Psoas muscle (tissue), 8 donors: Measurements from ENCODE around the gene PKD1L1. TPM values are rescaled to one million over a fixed set of nuclear protein-coding genes. Genes with fewer than 3 reads are reported as not detected.
"Not testable (repeated sequence)": the region's sequence is repeated elsewhere in the genome, so short reads cannot be mapped to it uniquely, and the experiment has no call there.

Experiments used
- ATAC-seq, 4 donors: fragments of 200-7000 bp; cut with Tn5 transposase; one replicate each; pipeline ENCODE4 v1.9.1; 2020; ENCODE audit warnings: moderate library complexity in 3 of 4, mild to moderate bottlenecking in 2 of 4
- DNase-seq, 2 donors: peaks; one replicate each; pipeline ENCODE4 v3.0.0-alpha.2; 2020
- H3K27ac ChIP-seq: fragments of 200-600 bp; one replicate; pipeline ENCODE4 v1.8.0; 2022
- H3K27me3 ChIP-seq, 3 donors: fragments of 200-600 bp in 1 of 3; one replicate each; pipeline versions ENCODE4 v1.6.1 to v1.8.0; 2013 to 2022; ENCODE audit warnings: low read length in 2 of 3, mild to moderate bottlenecking in 2 of 3, moderate library complexity in 1 of 3; ENCODE audit not compliant: insufficient read depth in 3 of 3
- H3K36me3 ChIP-seq, 2 donors: fragments of 200-600 bp in 1 of 2; one replicate each; pipeline versions ENCODE4 v1.6.1 to v1.8.0; 2013 to 2022; ENCODE audit warnings: low read depth in 1 of 2, mild to moderate bottlenecking in 1 of 2, moderate library complexity in 1 of 2; ENCODE audit not compliant: insufficient read depth in 1 of 2
- H3K4me1 ChIP-seq: fragments of 200-600 bp; one replicate; pipeline ENCODE4 v1.8.0; 2022
- H3K4me3 ChIP-seq: fragments of 200-600 bp; one replicate; pipeline ENCODE4 v1.8.0; 2022; ENCODE audit warnings: mild to moderate bottlenecking
- H3K9me3 ChIP-seq: fragments of 200-600 bp; one replicate; pipeline ENCODE4 v1.8.0; 2022
- CTCF ChIP-seq: fragments of 200-600 bp; IDR thresholded peaks from one replicate; pipeline ENCODE4 v1.8.0; 2022; ENCODE audit warnings: antibody characterized with exemption
- WGBS, 3 donors: extraction: QIAGEN DNeasy Blood & Tissue Kit; methylation state at CpG; one replicate each; pipeline versions ENCODE4 v1.1.6 to v1.1.7; 2013; 5-methylcytosine and 5-hydroxymethylcytosine counted together
- intact Hi-C, 2 donors: fragments of 100-400 bp; cut with DNase I; formaldehyde crosslinking; loops; one replicate each; pipeline versions ENCODE4 v1.11.0 to v1.14.2; 2022
- polyA plus RNA-seq, 3 donors: library from polyadenylated mRNA; stranded (reverse); fragments of 200-250 nt; gene quantifications; one replicate each; pipeline ENCODE4 v1.2.3, GENCODE V29; 2013
- total RNA-seq, 4 donors: library from RNA; stranded (reverse); fragmentation: NEBNext Ultra II Directional in 2 of 4; extraction: Animal tissue kit (Norgen Biotek cat#: 25700) in 2 of 4; gene quantifications; one replicate each; pipeline versions ENCODE4 v1.2.1 to v1.2.4, GENCODE V29; 2021 to 2023
- donor health status: healthy with polysubstance abuse.
- donor health status: DM: no; HTN: no; CAD: no; lungs with moderate emphysema.
- donor health status: Bipolar disorder and iron deficiency.
- donor health status: healthy.
- donor health status: DM: yes; HTN: yes; CAD: no.
- donor health status: DM: no; HTN: no; CAD: no.
- donor health status: DM: no; HTN: no; CAD: no.
- donor health status: DM: yes; HTN: yes; CAD: no.

PKD1L1 gene
- total and polyA plus RNA-seq, 7 donors: 0.56 to 1.4 (median 0.79) TPM

- Histone ChIP-seq H3K4me3 (no peak overlapping the region), H3K4me1 (no peaks in the 10 kb centered on the region), H3K9me3 (no peaks in the 10 kb centered on the region), H3K27me3 (no peaks in the 10 kb centered on the region), H3K36me3 (peaks cover 0 to 4% of the 10 kb centered on the region in 2 donors), H3K27ac (no peak overlapping the region)
- TF ChIP-seq CTCF: no peak
- intact Hi-C loops: no loop called here
- no peak for ATAC-seq
- no peak for DNase-seq
- 83 to 86% (median 85%) methylated on average over 8 of the region's 8 CpGs for WGBS, 3 donors
Measured at GRCh38 chr7:47943676-47944474, 4.4 kb downstream of the PKD1L1 start.

GRCh38 chr7:47942651-47943050, 5.6 kb downstream of the PKD1L1 start:
- H3K27ac ChIP-seq, intact Hi-C loops, H3K36me3 ChIP-seq, H3K9me3 ChIP-seq, H3K27me3 ChIP-seq, H3K4me3 ChIP-seq, DNase-seq, ATAC-seq, H3K4me1 ChIP-seq: not testable (repeated sequence)
- 85 to 90% (median 86%) methylated on average over 10 of the region's 10 CpGs for WGBS, 3 donors

GRCh38 chr7:47942132-47942531, 6.1 kb downstream of the PKD1L1 start:
- intact Hi-C loops: no loop called here
- ATAC-seq (no peak), DNase-seq (no peak)
- 85 to 90% (median 86%) methylated on average over 10 of the region's 10 CpGs for WGBS, 3 donors
- Histone ChIP-seq H3K4me3 (no peak overlapping the region), H3K27ac (peak overlapping the region; percentile 48), H3K36me3 (peaks cover 0 to 8% of the 10 kb centered on the region in 2 donors), H3K9me3 (no peaks in the 10 kb centered on the region), H3K4me1 (no peaks in the 10 kb centered on the region), H3K27me3 (no peaks in the 10 kb centered on the region)
- TF ChIP-seq CTCF: no peak

DNA sequence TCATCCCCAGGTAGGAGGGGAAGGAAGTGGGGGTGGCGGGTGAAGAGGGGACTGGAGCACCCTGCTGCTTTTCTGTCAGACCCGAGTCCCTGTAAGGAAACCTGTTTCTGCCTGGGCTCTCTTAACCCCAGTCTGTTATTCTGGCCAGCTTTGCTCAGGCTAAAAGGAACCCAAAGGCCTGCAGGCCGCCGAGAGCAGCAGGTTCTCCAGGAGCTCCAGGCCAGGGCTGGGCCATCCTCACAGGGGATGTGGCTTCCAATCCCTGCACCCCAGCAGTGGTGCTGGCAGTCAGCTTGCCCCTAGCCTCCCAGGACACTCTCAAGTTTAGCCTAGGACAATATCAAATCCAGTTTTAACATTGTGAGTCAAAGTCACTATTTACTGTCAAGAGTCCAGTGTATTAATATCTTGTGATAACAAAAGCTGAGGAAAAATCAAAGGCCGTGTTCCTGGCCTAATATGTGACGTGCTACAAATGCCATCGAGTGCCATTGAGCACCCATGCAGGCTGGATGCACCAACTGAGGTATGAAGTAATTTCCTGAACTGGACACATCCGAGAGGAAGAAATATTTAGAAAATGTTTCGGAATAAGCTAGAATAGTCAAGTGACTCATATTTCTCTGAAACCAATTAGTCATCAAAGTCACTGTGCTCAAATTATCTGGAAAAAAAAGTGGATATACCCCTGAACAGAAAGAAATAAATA, 7.0 kb downstream of the PKD1L1 start:
- ATAC-seq (peak in 3 of 4 donors; percentile 30 to 52 (median 44)), DNase-seq (peak in 1 of 2 donors; percentile 52)
- H3K36me3 ChIP-seq: peaks cover 0 to 11% of the 10 kb centered on the region in 2 donors
- 52 to 60% (median 57%) methylated on average over 9 of the region's 9 CpGs for WGBS, 3 donors
- no peak overlapping the region for H3K4me3 ChIP-seq
- intact Hi-C loops: no loop called here
- H3K27me3 ChIP-seq: no peaks in the 10 kb centered on the region
- H3K9me3 ChIP-seq: no peaks in the 10 kb centered on the region
- H3K27ac ChIP-seq: peak overlapping the region; percentile 70
- no peak for TF ChIP-seq CTCF
- no peaks in the 10 kb centered on the region for H3K4me1 ChIP-seq
